Astrocyte (in vitro differentiated cells and primary cell): ENCODE data around the gene EDIL3.
"Not testable (repeated sequence)": the region's sequence is repeated elsewhere in the genome, so short reads cannot be mapped to it uniquely, and the experiment has no call there.

ENCODE experiments used
- CTCF ChIP-seq: IDR thresholded peaks from 2 replicates; pipeline ENCODE4 v1.5.1; 2011; ENCODE audit warnings: low read depth, mild to moderate bottlenecking, inconsistent platforms, low read length, moderate library complexity; ENCODE audit not compliant: insufficient read depth
- EZH2 ChIP-seq: IDR thresholded peaks from 2 replicates; pipeline ENCODE4 v1.6.1; 2012; ENCODE audit warnings: mild to moderate bottlenecking, low read length, inconsistent platforms; ENCODE audit not compliant: insufficient read depth

GRCh38 chr5:84309850-84310249 is 74.8 kb downstream of the EDIL3 start:
- TF ChIP-seq CTCF, EZH2: not testable (repeated sequence)
